HUES64 (cell line): ENCODE results near the gene COTL1.

Source experiments
- H3K27ac ChIP-seq: 2 replicates; pipeline ENCODE4 v1.7.0; 2013; ENCODE audit warnings: low read depth, low read length, inconsistent platforms
- H3K27me3 ChIP-seq: 2 replicates; pipeline ENCODE4 v1.6.1; 2013; ENCODE audit warnings: mild to moderate bottlenecking, low read length; ENCODE audit not compliant: insufficient read depth
- H3K36me3 ChIP-seq: 2 replicates; pipeline ENCODE4 v1.6.1; 2013; ENCODE audit warnings: mild to moderate bottlenecking, low read length; ENCODE audit not compliant: insufficient read depth
- H3K4me1 ChIP-seq: 2 replicates; pipeline ENCODE4 v1.6.1; 2013; ENCODE audit warnings: mild to moderate bottlenecking, low read length, moderate library complexity; ENCODE audit not compliant: insufficient read depth
- H3K4me3 ChIP-seq: 2 replicates; pipeline ENCODE4 v1.5.1; 2013; ENCODE audit warnings: mild to moderate bottlenecking, low read length, moderate library complexity
- H3K9ac ChIP-seq: 2 replicates; pipeline ENCODE4 v1.6.1; 2013; ENCODE audit warnings: mild to moderate bottlenecking, low read depth, low read length
- H3K9me3 ChIP-seq: 2 replicates; pipeline ENCODE4 v1.6.1; 2013; ENCODE audit warnings: low read depth, low read length; ENCODE audit not compliant: insufficient read depth
- WGBS: fragments of 150-250, 120-280 bp; methylation state at CpG from one replicate; pipeline ENCODE4 v1.1.7; 2013; ENCODE audit warnings: missing lambda C conversion rate; 5-methylcytosine and 5-hydroxymethylcytosine counted together

The COTL1 gene

DNA sequence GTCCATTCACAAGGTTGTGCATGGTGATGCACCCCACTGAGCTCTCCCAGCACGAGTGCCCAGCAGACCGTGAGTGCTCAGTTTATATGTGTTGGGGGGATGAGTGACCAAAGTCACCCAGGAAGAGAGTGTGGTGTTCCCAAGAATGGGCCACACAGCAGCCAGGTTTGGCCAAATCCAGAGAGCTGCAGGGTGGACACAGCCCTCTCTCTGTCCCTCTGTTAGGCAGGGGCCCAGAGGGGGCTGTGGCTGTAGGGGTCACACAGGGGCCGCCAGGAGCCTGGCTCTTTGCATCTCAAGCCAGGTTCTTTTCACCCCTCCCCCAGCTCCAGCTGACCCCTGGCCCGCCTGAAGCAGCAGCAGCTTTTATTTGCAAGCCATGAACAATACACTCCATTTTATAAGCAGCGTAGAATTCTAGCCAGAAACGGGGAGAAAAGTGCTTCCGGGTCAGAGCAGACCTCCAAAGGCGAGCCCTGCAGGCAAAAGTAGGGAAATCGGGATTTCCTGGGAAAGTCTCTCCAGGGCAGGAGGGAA is 13.3 kb downstream of the COTL1 start:
- 45% methylated on average over 9 of the region's 9 CpGs for WGBS
- H3K9ac ChIP-seq, result no peak overlapping the region
- H3K36me3 ChIP-seq, result peaks cover 23% of the 10 kb centered on the region; the same call in 1 of the 2 replicates
- H3K4me1 ChIP-seq, result peaks cover 29% of the 10 kb centered on the region
- no peaks in the 10 kb centered on the region for H3K27me3 ChIP-seq
- H3K9me3 ChIP-seq, result no peaks in the 10 kb centered on the region; the same call in 1 of the 2 replicates
- peak overlapping the region; percentile 56 for H3K27ac ChIP-seq
- no peak overlapping the region for H3K4me3 ChIP-seq

DNA sequence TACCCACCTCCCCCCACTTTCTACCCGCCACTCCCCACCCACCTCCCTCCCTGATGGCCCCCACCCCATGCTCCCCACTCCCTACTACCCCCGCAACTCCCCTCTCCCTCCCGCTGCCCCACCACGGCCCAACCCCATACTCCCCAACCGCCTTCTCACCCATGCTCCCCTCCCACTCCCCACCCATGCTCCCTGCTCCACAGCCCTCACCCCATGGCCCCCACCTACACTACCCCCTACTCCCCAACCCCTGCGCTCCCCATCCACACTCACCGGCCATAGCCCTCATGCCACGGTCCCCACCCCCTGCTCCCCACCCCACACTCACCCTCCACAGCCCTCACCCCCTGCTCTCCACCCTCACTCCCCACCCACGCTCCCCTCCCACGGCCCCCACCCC is 13.9 kb downstream of the COTL1 start:
- WGBS, result 70% methylated on average over 10 of the region's 10 CpGs
- Histone ChIP-seq H3K9me3 (no peaks in the 10 kb centered on the region; the same call in 1 of the 2 replicates), H3K9ac (no peak overlapping the region), H3K36me3 (peaks cover 23% of the 10 kb centered on the region; the same call in 1 of the 2 replicates), H3K27me3 (no peaks in the 10 kb centered on the region), H3K4me3 (no peak overlapping the region), H3K4me1 (peaks cover 35% of the 10 kb centered on the region), H3K27ac (no peak overlapping the region)

DNA sequence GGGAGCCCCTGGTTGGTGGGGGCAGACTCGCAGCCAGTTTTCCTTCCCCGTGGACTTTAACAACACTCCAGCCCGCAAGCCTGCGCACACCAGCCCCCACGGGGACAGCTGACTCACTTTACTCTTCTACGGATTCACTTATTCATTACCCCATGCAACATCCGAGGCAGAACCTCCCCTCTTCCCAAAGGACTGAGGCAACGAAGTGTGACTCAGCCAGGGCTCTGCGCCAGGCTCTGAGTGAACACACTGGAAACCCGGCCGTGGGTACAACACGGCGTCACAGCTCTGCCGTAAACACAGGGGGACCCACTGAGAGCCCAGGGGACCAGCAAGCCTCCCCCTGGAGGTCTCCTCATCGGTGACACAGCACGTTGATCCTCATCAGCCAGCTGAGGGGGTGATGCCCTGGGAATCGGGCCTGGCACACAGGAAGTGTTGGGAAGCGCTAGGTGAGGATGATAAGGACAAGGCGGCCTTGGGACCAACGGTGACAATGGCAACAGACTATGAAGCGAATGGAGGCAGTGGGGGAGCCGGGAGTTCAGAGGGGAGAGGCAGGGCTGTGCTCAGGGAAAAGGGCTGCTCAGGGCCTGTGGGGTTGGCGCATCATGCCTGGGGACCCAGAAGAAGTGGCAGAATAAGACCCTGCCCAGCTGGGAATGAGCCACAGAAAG is 14.6 kb downstream of the COTL1 start:
- WGBS, result 79% methylated on average over 23 of the region's 23 CpGs
- Histone ChIP-seq H3K4me3 (no peak overlapping the region), H3K9me3 (no peaks in the 10 kb centered on the region; the same call in 1 of the 2 replicates), H3K36me3 (peaks cover 21% of the 10 kb centered on the region; the same call in 1 of the 2 replicates), H3K9ac (no peak overlapping the region), H3K27ac (no peak overlapping the region; the same call in 1 of the 2 replicates), H3K27me3 (no peaks in the 10 kb centered on the region), H3K4me1 (peaks cover 35% of the 10 kb centered on the region)

DNA sequence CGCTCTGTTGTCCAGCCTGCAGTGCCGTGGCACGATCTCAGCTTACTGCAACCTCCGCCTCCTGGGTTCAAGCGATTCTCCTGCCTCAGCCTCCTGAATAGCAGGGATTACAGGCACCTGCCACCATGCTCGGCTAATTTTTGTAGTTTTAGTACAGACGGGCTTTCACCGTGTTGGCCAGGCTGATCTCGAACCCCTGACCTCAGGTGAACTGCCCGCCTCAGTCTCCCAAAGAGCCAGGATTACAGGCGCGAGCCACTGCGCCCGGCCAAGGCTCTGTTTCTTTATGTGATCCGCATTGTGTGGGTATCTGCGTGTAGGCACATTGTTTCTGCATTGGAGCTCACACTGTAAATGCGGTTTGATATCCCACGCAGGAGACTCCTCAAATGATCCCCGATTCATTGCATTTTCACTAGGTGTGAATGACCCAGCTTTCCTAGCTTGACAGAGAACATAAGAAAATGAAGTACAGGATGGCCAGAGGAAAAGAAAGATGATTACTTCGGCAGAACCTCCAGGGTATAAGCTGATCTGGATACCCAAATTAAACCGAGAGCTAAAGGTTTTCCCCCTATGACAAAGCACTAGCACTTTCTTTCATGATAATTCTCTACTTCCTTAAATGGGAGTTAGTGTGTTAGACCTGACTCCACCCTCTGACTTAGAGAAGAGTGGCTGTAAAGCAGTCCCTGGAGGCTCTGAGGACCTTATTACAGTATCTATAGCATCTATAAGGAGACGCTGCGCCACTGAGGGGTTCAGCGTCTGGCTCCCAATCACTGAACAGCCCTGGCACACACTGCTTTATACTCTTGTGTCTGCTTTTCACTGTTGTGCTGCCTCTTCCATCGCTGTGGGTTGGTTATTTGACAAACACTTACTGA is 17.3 kb downstream of the COTL1 start:
- H3K27me3 ChIP-seq, result no peaks in the 10 kb centered on the region
- H3K4me1 ChIP-seq, result peaks cover 45% of the 10 kb centered on the region
- no peaks in the 10 kb centered on the region; the same call in 1 of the 2 replicates for H3K9me3 ChIP-seq
- no peak overlapping the region for H3K4me3 ChIP-seq
- 76% methylated on average over 24 of the region's 25 CpGs for WGBS
- no peak overlapping the region for H3K9ac ChIP-seq
- peaks cover 12% of the 10 kb centered on the region; the same call in 1 of the 2 replicates for H3K36me3 ChIP-seq
- H3K27ac ChIP-seq, result no peak overlapping the region

DNA sequence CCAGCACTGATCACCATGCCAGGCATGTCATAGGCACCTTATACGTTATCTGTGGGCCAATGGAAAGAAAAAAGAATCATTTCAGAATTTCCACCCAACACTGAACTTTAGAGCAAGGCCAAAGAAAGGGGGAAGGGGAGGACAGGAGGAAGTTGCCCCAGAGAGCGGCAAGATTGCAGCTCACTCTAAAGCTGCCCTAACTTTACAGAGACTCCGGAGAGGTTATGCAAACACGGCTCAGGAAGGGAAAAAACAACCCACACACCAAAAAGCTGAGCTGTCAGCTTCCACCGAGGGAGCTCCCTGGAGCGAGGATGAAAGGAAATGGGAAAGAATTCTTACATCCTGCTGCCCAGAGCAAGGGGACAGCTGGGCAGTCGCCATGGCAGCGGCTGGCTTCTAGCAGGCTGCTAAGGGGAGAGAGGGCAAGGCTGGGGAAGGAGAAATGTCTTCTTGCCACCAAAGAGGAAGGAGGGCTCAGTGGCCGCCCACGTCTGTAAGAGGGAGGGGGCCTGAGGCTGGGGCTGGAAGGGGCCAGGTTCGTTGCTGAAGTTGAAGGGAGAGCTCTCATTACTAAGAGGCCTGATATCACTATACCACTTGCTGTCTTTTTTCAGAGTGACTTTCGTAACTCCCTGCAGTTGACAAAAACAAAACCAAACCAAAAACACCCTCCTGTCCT is 18.2 kb downstream of the COTL1 start:
- Histone ChIP-seq H3K27me3 (no peaks in the 10 kb centered on the region), H3K9ac (no peak overlapping the region), H3K4me3 (peak overlapping the region; percentile 6; the same call in 1 of the 2 replicates), H3K4me1 (peaks cover 39% of the 10 kb centered on the region), H3K36me3 (peaks cover 12% of the 10 kb centered on the region; the same call in 1 of the 2 replicates), H3K27ac (peak overlapping the region; percentile 60; the same call in 1 of the 2 replicates), H3K9me3 (no peaks in the 10 kb centered on the region)
- WGBS, result 4% methylated on average over 11 of the region's 12 CpGs

DNA sequence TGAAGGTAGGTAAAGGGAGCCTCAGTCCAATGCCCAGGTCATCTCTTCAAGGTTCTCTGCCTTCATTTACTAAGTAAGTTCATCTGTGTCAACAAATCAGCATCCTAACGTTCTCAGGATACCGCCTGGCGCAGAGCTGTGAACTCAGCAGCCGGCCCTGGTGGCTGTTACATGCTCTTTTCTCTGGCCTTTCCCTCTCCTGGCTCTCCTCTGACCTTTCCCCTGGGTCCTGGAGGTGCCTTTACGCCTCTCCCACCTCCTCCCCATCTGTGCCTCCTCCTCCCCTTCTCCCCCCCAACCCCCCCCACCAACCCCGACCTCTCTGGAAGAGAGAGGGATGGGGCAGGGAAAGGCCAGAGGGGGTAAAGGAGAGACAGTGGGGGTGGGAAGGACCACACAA is 19.5 kb downstream of the COTL1 start:
- Histone ChIP-seq H3K36me3 (peaks cover 12% of the 10 kb centered on the region; the same call in 1 of the 2 replicates), H3K9me3 (no peaks in the 10 kb centered on the region), H3K27ac (no peak overlapping the region), H3K4me1 (peaks cover 34% of the 10 kb centered on the region), H3K4me3 (no peak overlapping the region), H3K9ac (no peak overlapping the region), H3K27me3 (no peaks in the 10 kb centered on the region)
- 37% methylated on average over 4 of the region's 6 CpGs for WGBS

DNA sequence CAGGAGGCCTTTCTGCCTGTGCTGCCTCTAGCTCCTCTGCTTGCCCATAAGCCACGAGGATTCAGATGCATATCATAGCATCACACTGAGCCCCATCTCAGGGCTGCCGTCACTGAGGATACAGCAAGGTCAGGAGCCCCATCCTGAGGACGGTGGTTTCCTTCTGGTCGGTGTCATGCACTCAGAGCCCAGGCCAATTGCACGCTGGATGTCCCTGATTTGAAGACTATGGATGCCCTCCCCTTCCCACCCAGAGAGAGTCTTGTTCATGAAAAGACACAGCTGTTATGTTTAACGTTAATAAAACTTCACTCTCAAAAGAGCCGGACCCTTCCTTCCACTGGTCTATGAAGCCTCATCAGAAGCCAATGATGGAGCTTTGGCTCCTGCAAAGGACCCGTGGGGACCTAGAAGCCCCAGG is 19.9 kb downstream of the COTL1 start:
- no peak overlapping the region for H3K27ac ChIP-seq
- WGBS, result 63% methylated on average over 8 of the region's 8 CpGs

DNA sequence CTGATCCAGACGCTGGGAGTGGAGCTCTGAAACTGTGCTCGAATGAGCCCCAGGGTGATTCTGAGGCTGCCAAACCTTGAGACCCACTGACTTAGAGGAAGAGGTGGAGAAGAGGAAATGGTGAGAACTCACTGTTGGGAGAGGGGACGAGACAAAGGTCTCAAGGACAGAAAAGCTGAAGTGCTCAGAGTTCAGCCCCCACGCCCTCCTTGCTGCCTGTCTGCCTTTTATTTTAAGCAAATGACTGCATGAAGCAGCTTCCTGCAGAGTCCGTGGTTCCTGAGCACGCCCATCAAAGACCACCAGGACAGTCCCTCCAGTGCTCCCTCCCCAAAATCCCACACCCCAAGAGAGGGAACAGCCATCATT is 20.4 kb downstream of the COTL1 start:
- Histone ChIP-seq H3K4me1 (peaks cover 34% of the 10 kb centered on the region), H3K9ac (no peak overlapping the region), H3K4me3 (no peak overlapping the region), H3K9me3 (no peaks in the 10 kb centered on the region), H3K27ac (no peak overlapping the region), H3K27me3 (no peaks in the 10 kb centered on the region), H3K36me3 (peaks cover 12% of the 10 kb centered on the region; the same call in 1 of the 2 replicates)
- WGBS, result 56% methylated on average over 6 of the region's 6 CpGs

More for the DNA sequence above, 19.9 kb downstream of the COTL1 start:
- Histone ChIP-seq H3K9ac (no peak overlapping the region), H3K4me1 (peaks cover 34% of the 10 kb centered on the region), H3K9me3 (no peaks in the 10 kb centered on the region), H3K4me3 (no peak overlapping the region), H3K27me3 (no peaks in the 10 kb centered on the region), H3K36me3 (peaks cover 12% of the 10 kb centered on the region; the same call in 1 of the 2 replicates)

DNA sequence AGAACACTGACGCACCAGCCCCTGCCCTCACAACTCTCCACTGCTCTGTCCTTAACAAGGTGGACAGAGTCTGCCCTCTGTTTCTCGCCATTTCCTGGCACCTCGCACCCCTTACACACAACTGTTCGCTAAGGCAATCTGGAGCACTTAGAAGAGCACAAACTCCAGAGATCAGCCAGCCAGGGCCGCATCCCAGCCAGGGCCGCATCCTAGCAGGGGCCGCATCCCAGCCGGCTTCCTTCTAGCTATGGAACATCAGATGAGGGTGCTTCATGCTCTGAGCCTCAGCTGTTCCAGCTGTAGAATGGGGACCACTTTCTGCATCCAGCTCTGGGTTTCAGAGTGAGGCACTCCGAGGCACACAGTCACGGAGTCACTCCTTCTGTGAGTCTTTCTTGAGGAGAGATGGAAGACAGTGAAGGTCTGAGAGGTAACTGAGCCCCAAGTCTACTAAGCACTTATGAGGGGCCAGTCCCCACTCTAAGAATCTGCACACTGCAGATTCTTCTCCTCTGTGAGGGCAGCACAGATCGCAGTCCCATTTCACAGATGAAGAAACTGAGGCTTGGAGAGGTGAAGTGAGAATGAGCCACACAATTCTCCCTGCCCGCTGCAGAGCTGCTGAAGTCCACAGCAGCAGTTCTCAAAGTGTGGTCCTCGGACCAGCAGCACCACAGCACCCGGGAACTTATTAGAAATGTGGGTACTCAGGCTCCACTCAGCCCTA is 20.9 kb downstream of the COTL1 start:
- Histone ChIP-seq H3K27ac (no peak overlapping the region), H3K4me1 (peaks cover 34% of the 10 kb centered on the region), H3K9me3 (no peaks in the 10 kb centered on the region), H3K4me3 (no peak overlapping the region), H3K36me3 (peaks cover 15% of the 10 kb centered on the region; the same call in 1 of the 2 replicates), H3K9ac (no peak overlapping the region), H3K27me3 (no peaks in the 10 kb centered on the region)
- WGBS, result 94% methylated on average over 14 of the region's 14 CpGs

DNA sequence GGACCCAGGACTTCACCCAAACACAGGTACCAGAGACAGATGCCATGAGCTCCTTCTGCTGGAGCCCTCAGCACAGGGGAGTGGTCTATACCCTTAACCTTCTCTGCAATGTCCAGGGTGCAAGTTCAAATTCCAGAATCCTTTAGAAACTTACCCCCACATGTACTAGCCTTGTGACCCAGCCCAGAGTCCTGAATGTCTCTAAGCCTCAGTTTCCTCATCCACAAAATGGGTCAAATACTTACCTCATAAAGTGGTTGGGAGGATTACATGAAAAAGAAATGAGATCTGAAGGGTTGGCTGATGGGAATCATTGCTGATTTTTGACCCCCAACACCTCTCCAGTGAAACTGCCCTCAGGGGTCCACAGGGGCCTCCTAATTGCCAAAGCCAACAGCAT is 21.7 kb downstream of the COTL1 start:
- Histone ChIP-seq H3K27ac (no peak overlapping the region), H3K36me3 (peaks cover 17% of the 10 kb centered on the region; the same call in 1 of the 2 replicates), H3K4me1 (peaks cover 30% of the 10 kb centered on the region), H3K9me3 (no peaks in the 10 kb centered on the region), H3K9ac (no peak overlapping the region), H3K27me3 (no peaks in the 10 kb centered on the region), H3K4me3 (no peak overlapping the region)
